Kidney (tissue), 14 donors: ENCODE results near the gene THBS2. TPM values are rescaled to one million over a fixed set of nuclear protein-coding genes. Genes with fewer than 3 reads are reported as not detected.

Experiments
- DNase-seq, 5 donors: peaks; one replicate each; pipeline ENCODE4 v3.0.0-alpha.2; 2013 to 2020
- FAIRE-seq: peaks from 2 replicates; lab custom pipeline; 2012; peaks lifted over from hg19 to GRCh38; lab: Jason Lieb, UNC
- H3K27ac ChIP-seq, 2 donors: one replicate each; pipeline ENCODE4 v1.7.0; 2013; ENCODE audit warnings: low read depth in 2 of 2, low read length in 2 of 2, inconsistent platforms in 1 of 2
- H3K27me3 ChIP-seq: one replicate; pipeline ENCODE4 v1.7.1; 2013; ENCODE audit warnings: low read length, inconsistent platforms; ENCODE audit not compliant: control insufficient read depth, insufficient read depth
- H3K36me3 ChIP-seq, 3 donors: one replicate each; pipeline versions ENCODE4 v1.7.0 to v1.7.1; 2013; ENCODE audit warnings: low read length in 3 of 3, control low read depth in 1 of 3, inconsistent platforms in 1 of 3; ENCODE audit not compliant: insufficient read depth in 3 of 3, control insufficient read depth in 2 of 3
- H3K4me1 ChIP-seq, 3 donors: one replicate each; pipeline versions ENCODE4 v1.7.0 to v1.7.1; 2013; ENCODE audit warnings: low read length in 3 of 3, inconsistent platforms in 1 of 3, low read depth in 1 of 3; ENCODE audit not compliant: control insufficient read depth in 2 of 3, insufficient read depth in 2 of 3
- H3K4me3 ChIP-seq, 3 donors: one replicate each; pipeline versions ENCODE4 v1.7.0 to v1.8.1; 2013; ENCODE audit warnings: low read length in 3 of 3, control low read depth in 1 of 3, inconsistent platforms in 1 of 3
- H3K9ac ChIP-seq, 3 donors: one replicate each; pipeline versions ENCODE4 v1.7.0 to v1.7.1; 2013; ENCODE audit warnings: low read length in 3 of 3, control low read depth in 1 of 3, inconsistent platforms in 1 of 3
- H3K9me3 ChIP-seq, 3 donors: one replicate each; pipeline versions ENCODE4 v1.7.0 to v1.7.1; 2013; ENCODE audit warnings: low read length in 3 of 3, control low read depth in 1 of 3, inconsistent platforms in 1 of 3; ENCODE audit not compliant: control insufficient read depth in 2 of 3, insufficient read depth in 1 of 3
- CTCF ChIP-seq: IDR thresholded peaks from 3 replicates; pipeline ENCODE4 v1.5.1; 2012; ENCODE audit warnings: mild to moderate bottlenecking, moderate library complexity, borderline replicate concordance; ENCODE audit not compliant: insufficient read depth; ENCODE audit errors: extremely low read depth
- intact Hi-C: fragments of 100-400 bp; cut with DNase I; formaldehyde crosslinking; loops from one replicate; pipeline ENCODE4 v1.11.1; 2022
- polyA plus RNA-seq: library from polyadenylated mRNA; stranded (reverse); fragments of 350-450 nt; fragmentation: Illumina TruSeq; extraction: RNeasy Lipid Tissue Mini Kit (QIAGEN cat#74804); gene quantifications from one replicate; pipeline ENCODE4 v1.2.3, GENCODE V29; 2014; ENCODE audit warnings: low read depth, low replicate concordance; ENCODE audit not compliant: insufficient read depth
- total RNA-seq: library from RNA; stranded (reverse); fragmentation: NEBNext Ultra II Directional; extraction: Animal tissue kit (Norgen Biotek cat#: 25700); gene quantifications from one replicate; pipeline ENCODE4 v1.2.1, GENCODE V29; 2021
- donor health status: control.
- donor health status: control.
- donor health status: control.
- donor health status: control.
- donor health status: control.
- donor health status: DM: yes; HTN: yes; CAD: no.
- donor health status: Normal renal cell carcinoma (clear cell type).

Gene THBS2
- total and polyA plus RNA-seq, 2 donors from 2014 or later: 2.7 to 33.4 TPM

DNA sequence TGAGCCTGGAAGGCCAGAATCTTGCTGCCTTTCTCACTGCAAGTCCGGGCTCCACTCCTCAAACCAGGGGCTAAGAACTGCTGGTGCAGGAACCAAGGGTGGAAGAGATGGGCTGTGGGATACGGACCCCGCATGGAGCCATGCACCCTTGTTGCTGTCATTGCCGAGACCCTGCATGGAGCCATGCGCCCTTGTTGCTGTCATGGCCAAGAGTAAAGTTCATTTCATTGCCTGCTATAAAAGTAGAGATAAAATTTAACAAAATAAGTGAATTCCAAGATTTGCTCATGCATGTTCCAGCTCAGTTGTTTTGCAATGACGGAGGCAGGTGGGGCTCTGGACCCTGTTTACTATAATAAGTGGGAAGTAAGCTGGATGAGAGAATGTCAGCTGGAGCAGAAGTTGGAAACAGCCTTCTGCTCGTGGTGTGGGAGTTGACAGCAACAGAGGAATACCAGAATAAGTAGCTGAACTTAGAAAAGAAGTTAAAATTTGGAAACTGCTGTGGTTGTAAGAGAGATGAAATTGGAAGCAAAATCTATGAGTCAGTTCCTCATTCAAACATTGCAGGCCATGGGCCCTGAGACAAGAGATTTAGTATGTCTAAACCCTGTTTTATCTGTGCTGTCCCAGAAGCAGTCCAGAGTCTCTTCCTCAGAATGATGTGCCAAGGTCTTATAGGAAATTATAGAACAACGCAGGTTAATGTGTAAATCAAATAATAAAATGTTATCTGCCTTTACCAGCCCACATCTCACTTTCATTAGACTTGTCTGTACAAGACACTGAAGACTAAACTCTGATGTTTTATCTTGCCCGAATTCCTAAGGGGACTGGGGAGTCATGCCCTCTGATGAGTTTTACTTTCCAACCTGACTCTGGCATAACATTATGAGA, 15.8 kb upstream of the THBS2 start:
- FAIRE-seq (no peak), DNase-seq (peak in 1 of 5 donors; percentile 27)
- TF ChIP-seq CTCF: no peak
- Histone ChIP-seq H3K9me3 (no peaks in the 10 kb centered on the region), H3K27me3 (no peaks in the 10 kb centered on the region), H3K36me3 (no peaks in the 10 kb centered on the region), H3K27ac (peak overlapping the region; percentile 2 to 59), H3K4me1 (peaks cover 0 to 6% (median 0%) of the 10 kb centered on the region in 3 donors), H3K9ac (no peak overlapping the region), H3K4me3 (no peak overlapping the region)
- intact Hi-C loops: no loop called here

DNA sequence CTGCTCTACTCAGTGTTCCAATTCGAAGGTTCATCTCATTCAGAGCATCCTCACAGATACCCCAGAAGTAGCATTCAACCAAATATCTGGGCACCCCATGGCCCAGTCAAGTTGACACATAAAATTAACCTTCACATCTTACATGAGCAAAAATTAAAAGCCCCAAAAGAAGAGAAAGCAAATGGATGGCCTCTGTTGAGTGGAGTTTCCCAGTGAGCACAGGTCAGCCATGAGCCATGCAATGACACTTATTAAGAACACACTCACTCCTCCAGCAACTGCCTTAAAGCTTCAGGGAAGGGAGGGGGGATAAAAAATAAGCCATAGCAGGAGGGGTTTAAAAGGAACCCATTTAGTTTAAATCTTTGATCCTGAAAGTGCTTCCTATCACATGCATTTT, 14.6 kb upstream of the THBS2 start:
- no peak overlapping the region for H3K27ac ChIP-seq
- no peak for FAIRE-seq

DNA sequence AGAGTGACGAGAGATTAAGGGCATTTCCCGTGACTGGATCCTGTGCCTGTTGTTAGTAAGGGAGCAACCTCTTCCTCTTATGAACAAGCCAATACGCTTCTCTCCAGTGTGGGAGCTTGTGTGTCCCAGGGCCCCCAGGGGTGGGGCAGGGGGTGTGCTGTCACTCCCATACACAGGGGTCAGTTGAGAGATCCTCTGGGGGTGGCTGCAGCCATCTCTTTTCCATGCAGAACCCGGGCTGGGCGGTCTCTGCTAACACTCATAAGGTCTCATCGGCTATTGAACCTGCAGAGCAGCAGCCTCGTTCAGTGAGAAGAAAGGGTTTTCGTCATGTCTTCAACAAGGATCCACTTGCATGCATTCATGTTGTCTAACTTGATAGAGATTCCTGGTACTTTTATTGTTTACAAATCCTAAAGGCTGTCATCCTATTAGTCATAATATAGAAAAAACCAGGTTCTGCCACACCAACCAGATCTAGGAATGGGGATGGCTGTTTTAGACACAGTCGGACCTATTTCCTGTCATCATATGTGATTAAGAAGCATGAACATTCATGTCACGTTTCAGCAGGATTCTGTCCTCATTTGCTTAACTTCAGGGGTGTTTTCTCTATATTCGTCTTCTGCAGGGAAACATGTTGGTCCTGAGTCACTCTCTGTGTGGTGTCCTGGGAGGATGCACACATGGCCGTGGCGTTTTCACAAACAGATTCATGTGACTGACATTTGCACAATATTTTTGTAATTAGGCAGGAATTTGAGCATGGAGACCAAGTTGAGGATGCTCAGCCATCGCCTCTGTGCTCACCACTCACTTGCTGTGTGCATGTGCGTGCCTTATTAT, 13.3 kb upstream of the THBS2 start:
- Histone ChIP-seq H3K36me3 (no peaks in the 10 kb centered on the region), H3K9me3 (no peaks in the 10 kb centered on the region), H3K4me1 (peaks cover 0 to 6% (median 4%) of the 10 kb centered on the region in 3 donors), H3K9ac (no peak overlapping the region), H3K27ac (no peak overlapping the region), H3K4me3 (no peak overlapping the region), H3K27me3 (no peaks in the 10 kb centered on the region)
- FAIRE-seq (no peak), DNase-seq (no peak)
- no peak for TF ChIP-seq CTCF
- intact Hi-C loops: no loop called here

More for the DNA sequence above, 14.6 kb upstream of the THBS2 start:
- Histone ChIP-seq H3K4me1 (peaks cover 0 to 6% (median 4%) of the 10 kb centered on the region in 3 donors), H3K4me3 (no peak overlapping the region), H3K9ac (no peak overlapping the region), H3K27me3 (no peaks in the 10 kb centered on the region), H3K9me3 (no peaks in the 10 kb centered on the region), H3K36me3 (no peaks in the 10 kb centered on the region)
- DNase-seq: no peak
- intact Hi-C loops: no loop called here
- no peak for TF ChIP-seq CTCF
